Retinal pigment epithelial cell (primary cell): Measurements from ENCODE around the gene ZNF484.
"Not testable (repeated sequence)": the region's sequence is repeated elsewhere in the genome, so short reads cannot be mapped to it uniquely, and the experiment has no call there.

Experiments
- DNase-seq: peaks from one replicate; pipeline ENCODE4 v3.0.0-alpha.2; 2010; ENCODE audit warnings: low read depth
- H3K4me3 ChIP-seq: 2 replicates; pipeline ENCODE4 v1.5.1; 2011; ENCODE audit warnings: mild to moderate bottlenecking, low read length, control low read depth, moderate library complexity
- CTCF ChIP-seq: conservative IDR thresholded peaks from 2 replicates; pipeline ENCODE4 v1.5.1; 2011; ENCODE audit warnings: low read depth, low read length, control low read depth, inconsistent platforms

The ZNF484 gene

GRCh38 chr9:92808726-92809451 lies 68.9 kb downstream of the ZNF484 start:
- TF ChIP-seq CTCF = peak; percentile 42
- H3K4me3 ChIP-seq = peak overlapping the region; percentile 22
- peak; percentile 30 for DNase-seq

- no peak for DNase-seq
These were observed 69.8 kb downstream of the ZNF484 start for GRCh38 chr9:92807757-92808725.

GRCh38 chr9:92807031-92807756 lies 70.6 kb downstream of the ZNF484 start:
- no peak for TF ChIP-seq CTCF
- H3K4me3 ChIP-seq = no peak overlapping the region
- no peak for DNase-seq

More at GRCh38 chr9:92807757-92808725, 69.8 kb downstream of the ZNF484 start:
- TF ChIP-seq CTCF = no peak
- H3K4me3 ChIP-seq = no peak overlapping the region

GRCh38 chr9:92804727-92805126 lies 73.1 kb downstream of the ZNF484 start:
- H3K4me3 ChIP-seq = no peak overlapping the region
- no peak for DNase-seq
- TF ChIP-seq CTCF = no peak

GRCh38 chr9:92798358-92798757 lies 79.5 kb downstream of the ZNF484 start:
- TF ChIP-seq CTCF = no peak
- no peak for DNase-seq
- H3K4me3 ChIP-seq = no peak overlapping the region

- not testable (repeated sequence) for DNase-seq, H3K4me3 ChIP-seq
These were observed 81.5 kb downstream of the ZNF484 start for GRCh38 chr9:92796337-92796804.

GRCh38 chr9:92795598-92796336 lies 82.1 kb downstream of the ZNF484 start:
- TF ChIP-seq CTCF = no peak
- DNase-seq = no peak
- H3K4me3 ChIP-seq = no peak overlapping the region
